ENCODE results near the gene LAMA2.

GRCh38 chr6:129215916-129216520 is 333.1 kb downstream of the LAMA2 start:
- TF ChIP-seq POLR2AphosphoS5 (IDR thresholded peaks at IDR 0.05; ENCODE audit: low read depth, low read length) (no peak), TAF1 (IDR thresholded peaks at IDR 0.05; ENCODE audit: borderline replicate concordance, insufficient read depth, low read length) (no peak), SIN3A (IDR thresholded peaks at IDR 0.05; ENCODE audit: borderline replicate concordance, insufficient read depth, low read length) (no peak)

All from PFSK-1 (cell line).